Right lobe of liver (tissue), 4 donors: ENCODE measurements around the gene PLIN4.

ENCODE experiments used
- CTCF ChIP-seq, 4 donors: fragments of 200-600 bp in 3 of 4; fragments of 450-650 bp in 1 of 4; IDR thresholded peaks; one replicate each; pipeline versions ENCODE4 v1.5.1 to v1.8.0; 2016 to 2022; ENCODE audit warnings: antibody characterized with exemption in 4 of 4, mild to moderate bottlenecking in 2 of 4
- POLR2A ChIP-seq: fragments of 450-650 bp; IDR thresholded peaks from one replicate; pipeline ENCODE4 v1.6.1; 2017; ENCODE audit warnings: antibody characterized with exemption, mild to moderate bottlenecking
- donor health status: DM: no; HTN: no; CAD: no.
- donor health status: DM: no; HTN: no; CAD: no.
- donor health status: DM: no; HTN: yes; CAD: no.

- TF ChIP-seq CTCF (IDR thresholded peaks at IDR 0.05) (no peak), POLR2A (no peak)
Measured at GRCh38 chr19:4528843-4529242, 10.6 kb upstream of the PLIN4 start.
